Measurements from ENCODE around the gene ZNF181. TPM values are rescaled to one million over a fixed set of nuclear protein-coding genes. Genes with fewer than 3 reads are reported as not detected.

ZNF181 gene
- total RNA-seq, 2 experiments from 2014 or later, result 4.2 to 4.6 TPM

DNA sequence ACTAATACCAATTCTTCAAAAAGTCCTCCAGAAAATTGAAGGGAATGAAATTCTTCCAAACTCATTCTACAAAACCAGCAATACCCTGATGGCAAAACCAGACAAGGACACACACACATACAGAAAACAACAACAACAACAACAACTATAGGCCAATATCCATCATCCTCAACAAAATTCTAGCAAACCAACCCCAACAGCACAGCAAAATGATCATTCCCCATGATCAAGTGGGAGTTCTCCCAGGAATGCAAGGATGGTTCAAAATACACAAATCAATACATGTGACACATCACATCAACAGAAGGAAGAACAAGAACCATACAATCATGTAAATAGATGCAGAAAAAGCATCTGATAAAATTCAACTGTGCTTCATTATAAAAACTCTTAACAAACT is 18.7 kb upstream of the ZNF181 start:
- no peaks in the 10 kb centered on the region for H3K4me1 Mint-ChIP-seq (ENCODE audit: low read depth)
- POLR2A ChIA-PET, result no interaction called here
- DNase-seq, result no peak
- no peak overlapping the region for H3K4me3 Mint-ChIP-seq
- no peak overlapping the region for H3K27ac Mint-ChIP-seq
- H3K9me3 Mint-ChIP-seq, result peaks cover 19% of the 10 kb centered on the region
- peaks cover 7% of the 10 kb centered on the region for H3K36me3 Mint-ChIP-seq
- CTCF ChIA-PET, result interaction anchor here (7.4 kb wide), 1 partner anchor 75 kb away, joined by 111 read pairs; no protein-coding TSS in a partner anchor
- H3K27me3 Mint-ChIP-seq, result peaks cover 11% of the 10 kb centered on the region
- intact Hi-C loops (cut with micrococcal nuclease), result no loop called here

DNA sequence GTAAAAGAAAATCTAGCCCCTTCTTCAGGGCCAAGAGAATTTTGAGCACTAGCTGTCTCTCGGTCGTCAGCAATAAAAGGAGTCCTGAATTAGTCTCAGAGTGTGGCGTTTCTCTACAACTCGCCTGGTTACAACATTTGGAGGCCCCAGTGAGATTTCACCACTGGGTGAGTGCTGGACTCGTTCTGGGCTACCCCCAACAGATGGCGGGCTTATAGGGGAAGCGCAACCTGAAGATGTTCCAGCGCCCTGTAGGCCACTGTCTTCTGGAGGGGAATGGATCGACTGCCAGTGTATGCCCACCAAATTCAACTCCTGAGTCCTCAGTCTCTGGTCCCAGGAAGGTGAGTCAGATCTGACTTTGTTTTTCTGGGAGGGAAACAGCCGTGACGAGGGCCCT is 11.7 kb upstream of the ZNF181 start:
- no peak overlapping the region for H3K4me3 Mint-ChIP-seq
- DNase-seq, result no peak
- peaks cover 9% of the 10 kb centered on the region for H3K27me3 Mint-ChIP-seq
- ChIA-PET CTCF (no interaction called here), POLR2A (no interaction called here)
- no peak overlapping the region for H3K27ac Mint-ChIP-seq
- no peaks in the 10 kb centered on the region for H3K36me3 Mint-ChIP-seq
- intact Hi-C loops (cut with micrococcal nuclease), result no loop called here
- H3K9me3 Mint-ChIP-seq, result no peaks in the 10 kb centered on the region
- no peaks in the 10 kb centered on the region for H3K4me1 Mint-ChIP-seq (ENCODE audit: low read depth)

DNA sequence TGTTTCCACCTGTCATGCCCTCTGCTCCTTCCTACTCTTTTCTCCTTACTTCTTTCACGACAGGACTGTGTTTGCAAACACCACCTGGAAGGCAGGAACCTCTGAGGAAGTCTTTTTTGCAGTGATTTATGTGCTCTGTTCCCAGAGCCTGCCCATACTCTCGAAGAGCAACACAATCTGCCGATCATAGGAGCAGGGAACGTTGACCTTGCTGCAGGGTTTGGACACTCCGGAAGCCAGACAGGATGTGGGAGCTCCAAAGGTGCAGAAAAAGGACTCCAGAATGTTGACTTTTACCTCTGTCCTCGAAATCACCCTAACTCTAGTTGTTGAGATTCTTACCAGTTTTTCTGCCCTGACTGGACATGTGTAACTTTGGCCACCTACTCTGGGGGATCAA is 8.6 kb upstream of the ZNF181 start:
- Mint-ChIP-seq H3K36me3 (no peaks in the 10 kb centered on the region), H3K4me1 (ENCODE audit: low read depth) (no peaks in the 10 kb centered on the region), H3K4me3 (no peak overlapping the region), H3K27me3 (peaks cover 18% of the 10 kb centered on the region), H3K27ac (no peak overlapping the region), H3K9me3 (no peaks in the 10 kb centered on the region)
- CTCF ChIA-PET, result interaction anchor here (0.6 kb wide), 1 partner anchor 248 kb away, joined by 5 read pairs; no protein-coding TSS in a partner anchor
- intact Hi-C loops (cut with micrococcal nuclease), result no loop called here
- no peak for DNase-seq
- POLR2A ChIA-PET, result no interaction called here

DNA sequence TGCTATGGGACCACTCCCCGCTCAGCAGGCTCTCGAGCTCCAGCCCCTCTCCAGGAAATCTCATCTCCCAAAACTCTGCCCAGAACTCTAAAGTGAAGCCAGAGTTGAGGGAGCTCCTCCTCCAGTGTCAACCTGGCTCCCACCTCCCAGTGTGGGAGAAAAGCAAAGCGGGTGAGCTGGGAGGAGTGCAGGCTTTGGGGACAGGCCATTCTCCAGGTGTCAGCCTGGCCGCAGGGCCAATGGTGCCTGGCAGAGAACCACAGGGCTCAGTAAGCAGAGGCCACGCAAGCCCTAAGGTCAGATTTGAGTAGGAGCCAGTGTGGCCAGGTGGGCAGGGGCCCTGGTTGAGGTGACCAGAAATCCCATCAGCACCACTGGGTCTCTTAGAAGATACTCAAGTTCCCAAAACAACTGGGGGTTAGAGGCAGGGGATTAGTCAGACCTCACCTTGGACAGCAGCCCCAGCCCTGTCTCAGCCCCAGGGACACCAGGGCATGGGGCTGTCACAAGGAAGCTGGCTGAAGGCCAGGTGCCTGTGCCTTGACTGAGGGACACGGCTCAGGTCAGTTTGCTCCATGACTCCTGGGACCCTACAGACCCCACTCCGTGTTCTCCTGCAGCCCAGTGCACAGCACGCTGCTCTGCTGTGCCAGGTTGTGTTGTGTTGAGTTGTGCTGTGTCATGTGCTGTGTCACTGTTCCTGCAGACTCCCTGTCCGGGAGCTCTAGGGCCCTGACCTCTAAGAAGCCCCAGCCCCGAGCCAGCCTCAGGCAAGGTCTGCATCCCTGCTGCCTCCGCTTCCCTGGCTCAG is 2.8 kb upstream of the ZNF181 start:
- Mint-ChIP-seq H3K27ac (no peak overlapping the region), H3K4me3 (no peak overlapping the region), H3K27me3 (peaks cover 15% of the 10 kb centered on the region), H3K9me3 (peaks cover 5% of the 10 kb centered on the region), H3K36me3 (peaks cover 10% of the 10 kb centered on the region), H3K4me1 (ENCODE audit: low read depth) (peaks cover 19% of the 10 kb centered on the region)
- CTCF ChIA-PET, result no interaction called here
- DNase-seq, result no peak
- intact Hi-C loops (cut with micrococcal nuclease), result loop anchor here (5.0 kb wide), 1 partner anchor 271 kb away; the partner anchor contains the start of gene GRAMD1A
- POLR2A ChIA-PET, result no interaction called here

GRCh38 chr19:34731964-34732363 is 2.1 kb upstream of the ZNF181 start:
- peaks cover 15% of the 10 kb centered on the region for H3K36me3 Mint-ChIP-seq
- H3K4me1 Mint-ChIP-seq (ENCODE audit: low read depth), result peaks cover 19% of the 10 kb centered on the region
- ChIA-PET POLR2A (no interaction called here), CTCF (no interaction called here)
- H3K4me3 Mint-ChIP-seq, result no peak overlapping the region
- peaks cover 5% of the 10 kb centered on the region for H3K9me3 Mint-ChIP-seq
- intact Hi-C loops (cut with micrococcal nuclease), result loop anchor here (5.0 kb wide), 1 partner anchor 270 kb away; the partner anchor contains the start of gene GRAMD1A
- no peak for DNase-seq
- no peak overlapping the region for H3K27ac Mint-ChIP-seq
- H3K27me3 Mint-ChIP-seq, result peaks cover 11% of the 10 kb centered on the region

- ChIA-PET POLR2A (interaction anchor here (1.1 to 2.6 kb wide), 2 partner anchors 40 to 56 kb away, joined by 4 to 13 read pairs; partner anchors contain the start of genes SCGB2B2, ZNF302 and ZNF599), CTCF (interaction anchor here (0.5 to 1.2 kb wide), 2 partner anchors 19 to 94 kb away, joined by 3 read pairs; no protein-coding TSS in a partner anchor)
- Mint-ChIP-seq H3K27ac (no peak overlapping the region), H3K4me3 (peak overlapping the region; percentile 32), H3K4me1 (ENCODE audit: low read depth) (peaks cover 19% of the 10 kb centered on the region), H3K27me3 (peaks cover 8% of the 10 kb centered on the region), H3K36me3 (peaks cover 17% of the 10 kb centered on the region), H3K9me3 (peaks cover 5% of the 10 kb centered on the region)
- intact Hi-C loops (cut with micrococcal nuclease), result loop anchor here (1.0 to 5.0 kb wide), 3 partner anchors 41 to 270 kb away; partner anchors contain the start of genes GRAMD1A, SCGB2B2, ZNF302 and ZNF599
- DNase-seq, result no peak
These were observed 1.3 kb upstream of the ZNF181 start for GRCh38 chr19:34732612-34733211.

DNA sequence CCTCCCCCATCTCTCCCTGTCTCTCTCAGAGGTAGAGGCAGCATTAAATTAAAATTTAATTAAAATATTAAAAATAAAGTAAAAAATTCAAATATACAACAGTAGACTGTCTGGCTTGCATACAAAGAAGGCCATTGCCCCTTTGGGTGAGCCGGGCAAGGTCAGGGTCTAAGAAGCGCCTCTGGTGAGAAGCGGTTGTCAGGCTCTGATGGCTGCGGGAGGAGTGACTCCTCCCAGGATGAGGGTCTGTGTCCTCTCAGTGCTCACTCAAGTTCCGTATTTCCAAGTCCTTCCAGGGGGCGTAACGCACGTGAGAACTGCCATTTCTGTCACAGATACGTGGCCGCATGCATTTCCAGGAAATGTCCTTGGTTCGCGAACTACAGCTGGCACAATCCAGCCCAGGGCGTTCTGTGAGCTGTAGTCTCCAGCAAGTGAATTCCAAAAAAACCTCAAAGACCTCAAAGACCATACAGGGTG is 737 bp upstream of the ZNF181 start:
- Mint-ChIP-seq H3K9me3 (peaks cover 5% of the 10 kb centered on the region), H3K4me1 (ENCODE audit: low read depth) (peaks cover 19% of the 10 kb centered on the region), H3K27me3 (peaks cover 5% of the 10 kb centered on the region), H3K4me3 (peak overlapping the region; percentile 86), H3K36me3 (peaks cover 21% of the 10 kb centered on the region), H3K27ac (peak overlapping the region; percentile 97)
- CTCF ChIA-PET, result interaction anchor here (1.2 kb wide), 1 partner anchor 19 kb away, joined by 3 read pairs; no protein-coding TSS in a partner anchor
- intact Hi-C loops (cut with micrococcal nuclease), result loop anchor here (1.0 to 5.0 kb wide), 3 partner anchors 40 to 269 kb away; partner anchors contain the start of genes GRAMD1A, SCGB2B2, ZNF302 and ZNF599
- no peak for DNase-seq
- POLR2A ChIA-PET, result interaction anchor here (1.0 to 2.6 kb wide), 3 partner anchors 39 to 126 kb away, joined by 3 to 13 read pairs (median 4); partner anchors contain the start of genes SCGB2B2, ZNF302 and ZNF599

- intact Hi-C loops (cut with micrococcal nuclease), result loop anchor here (5.0 kb wide), 1 partner anchor 268 kb away; the partner anchor contains the start of gene GRAMD1A
- H3K27me3 Mint-ChIP-seq, result peaks cover 1% of the 10 kb centered on the region
- H3K9me3 Mint-ChIP-seq, result peaks cover 14% of the 10 kb centered on the region
- peaks cover 19% of the 10 kb centered on the region for H3K4me1 Mint-ChIP-seq (ENCODE audit: low read depth)
- POLR2A ChIA-PET, result interaction anchor here (2.6 kb wide), 1 partner anchor 58 kb away, joined by 13 read pairs; the partner anchor contains the start of genes SCGB2B2 and ZNF302
- peak overlapping the region; percentile 97 for H3K27ac Mint-ChIP-seq
- no peak for DNase-seq
- CTCF ChIA-PET, result no interaction called here
- H3K36me3 Mint-ChIP-seq, result peaks cover 32% of the 10 kb centered on the region
- peak overlapping the region; percentile 86 for H3K4me3 Mint-ChIP-seq
These were observed 577 bp downstream of the ZNF181 start for GRCh38 chr19:34734537-34735103.

DNA sequence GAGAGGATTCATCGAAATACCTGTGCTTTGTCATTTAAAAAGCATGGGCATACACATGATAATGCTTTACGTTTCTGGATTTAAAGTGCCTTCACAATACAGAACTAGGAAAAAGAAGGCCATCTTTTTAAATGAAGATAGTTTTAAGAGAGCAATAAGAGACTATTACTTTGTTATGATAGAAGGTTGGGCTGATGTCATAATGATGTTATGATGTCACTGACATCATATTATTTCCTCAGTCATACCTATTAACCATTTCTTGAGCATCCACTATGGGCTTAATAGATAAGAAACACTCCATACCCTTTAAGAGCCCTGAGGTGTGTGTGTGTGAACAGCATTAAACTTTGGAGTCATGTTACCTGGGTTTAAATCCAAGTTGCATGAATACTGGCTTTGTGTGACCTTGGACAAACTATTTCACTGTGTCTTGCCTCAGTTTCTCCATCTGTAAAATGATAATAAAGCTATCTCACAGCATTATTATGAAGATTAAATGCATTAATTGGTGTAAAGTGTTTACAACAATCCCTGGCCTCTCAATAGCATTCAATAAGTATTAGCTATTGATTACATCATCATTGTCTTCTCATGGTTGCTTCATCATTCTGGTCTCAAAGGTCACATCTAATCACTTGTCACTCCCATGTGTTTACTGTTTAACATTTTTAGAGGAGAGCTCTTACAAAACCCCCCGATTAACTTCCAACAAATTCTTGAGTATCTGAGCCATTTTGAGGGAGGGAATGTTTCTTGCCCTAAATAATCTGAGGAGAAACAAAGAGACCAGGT is 11.1 kb downstream of the ZNF181 start:
- H3K27ac Mint-ChIP-seq, result no peak overlapping the region
- ChIA-PET POLR2A (no interaction called here), CTCF (no interaction called here)
- DNase-seq, result no peak
- intact Hi-C loops (cut with micrococcal nuclease), result no loop called here
- H3K27me3 Mint-ChIP-seq, result no peaks in the 10 kb centered on the region
- no peak overlapping the region for H3K4me3 Mint-ChIP-seq
- H3K9me3 Mint-ChIP-seq, result peaks cover 86% of the 10 kb centered on the region
- no peaks in the 10 kb centered on the region for H3K4me1 Mint-ChIP-seq (ENCODE audit: low read depth)
- H3K36me3 Mint-ChIP-seq, result peaks cover 47% of the 10 kb centered on the region

DNA sequence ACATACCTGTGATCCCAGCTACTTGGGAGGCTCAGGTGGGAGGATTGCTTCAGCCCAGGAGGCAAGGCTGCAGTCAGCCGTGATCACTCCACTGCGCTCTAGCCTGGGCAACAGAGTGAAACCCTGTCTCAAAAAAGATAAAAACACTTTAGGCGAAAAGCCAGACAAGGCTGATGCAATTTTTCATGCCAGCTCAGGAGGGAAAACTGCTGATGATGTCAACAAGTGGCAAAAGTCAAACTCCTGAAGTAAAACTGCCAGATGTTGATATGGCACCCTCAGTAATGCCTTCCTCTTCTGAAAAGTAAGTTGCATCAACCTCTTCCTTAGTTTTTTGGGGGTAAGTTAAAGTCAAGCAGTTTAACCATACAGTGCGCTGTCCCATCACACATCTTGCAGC is 23.4 kb downstream of the ZNF181 start:
- H3K9me3 Mint-ChIP-seq, result peaks cover 88% of the 10 kb centered on the region
- peaks cover 65% of the 10 kb centered on the region for H3K36me3 Mint-ChIP-seq
- intact Hi-C loops (cut with micrococcal nuclease), result no loop called here
- ChIA-PET POLR2A (no interaction called here), CTCF (no interaction called here)
- no peak overlapping the region for H3K27ac Mint-ChIP-seq
- H3K4me3 Mint-ChIP-seq, result no peak overlapping the region
- no peaks in the 10 kb centered on the region for H3K4me1 Mint-ChIP-seq (ENCODE audit: low read depth)
- no peaks in the 10 kb centered on the region for H3K27me3 Mint-ChIP-seq
- DNase-seq, result no peak

- POLR2A ChIA-PET, result no interaction called here
- H3K36me3 Mint-ChIP-seq, result peaks cover 72% of the 10 kb centered on the region
- H3K27me3 Mint-ChIP-seq, result no peaks in the 10 kb centered on the region
- CTCF ChIA-PET, result no interaction called here
- H3K9me3 Mint-ChIP-seq, result peaks cover 88% of the 10 kb centered on the region
- intact Hi-C loops (cut with micrococcal nuclease), result no loop called here
- H3K4me3 Mint-ChIP-seq, result no peak overlapping the region
- no peaks in the 10 kb centered on the region for H3K4me1 Mint-ChIP-seq (ENCODE audit: low read depth)
- no peak overlapping the region for H3K27ac Mint-ChIP-seq
- DNase-seq, result no peak
These were observed 25.3 kb downstream of the ZNF181 start for GRCh38 chr19:34759218-34759917.
